T-helper 1 cell treated with Interleukin-12 subunit alpha and Interleukin-12 subunit beta and Interleukin-4 antibody, amounts not matched to agents 30 μg/mL and 1 μg/mL, for 36 hours (primary cell): ENCODE results near the gene CRELD2.

ENCODE experiments used
- H3K27ac Mint-ChIP-seq: one replicate; pipeline ENCODE4 v1.8.0; 2021; ENCODE audit warnings: mild to moderate bottlenecking, mixed read lengths
- H3K27me3 Mint-ChIP-seq: one replicate; pipeline ENCODE4 v1.8.0; 2021; ENCODE audit warnings: low read depth, mixed read lengths
- H3K36me3 Mint-ChIP-seq: one replicate; pipeline ENCODE4 v1.8.0; 2021; ENCODE audit warnings: low read depth, mixed read lengths
- H3K4me1 Mint-ChIP-seq: one replicate; pipeline ENCODE4 v1.8.0; 2021; ENCODE audit warnings: low read depth, mixed read lengths
- H3K4me3 Mint-ChIP-seq: one replicate; pipeline ENCODE4 v1.8.0; 2021; ENCODE audit warnings: mild to moderate bottlenecking, moderate library complexity, mixed read lengths
- H3K9me3 Mint-ChIP-seq: one replicate; pipeline ENCODE4 v1.8.0; 2021; ENCODE audit warnings: mixed read lengths

Gene CRELD2

DNA sequence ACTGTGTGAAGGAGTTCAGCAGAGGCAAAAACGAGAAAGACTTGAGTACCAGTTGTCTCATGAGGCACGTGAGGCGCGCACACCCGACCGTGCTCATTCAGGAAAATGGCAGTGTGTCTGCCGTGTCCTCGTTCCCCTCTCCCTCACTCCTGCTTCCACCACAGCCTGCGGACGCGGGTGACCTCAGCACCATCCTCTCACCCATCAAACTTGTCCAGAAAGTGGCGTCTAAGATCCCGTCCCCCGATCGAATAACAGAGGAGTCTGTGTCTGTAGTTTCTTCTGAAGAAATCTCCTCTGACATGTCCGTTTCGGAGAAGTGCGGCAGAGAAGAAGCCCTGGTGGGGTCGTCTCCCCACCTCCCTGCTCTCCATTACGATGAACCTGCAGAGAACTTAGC, 34.4 kb upstream of the CRELD2 start:
- H3K27ac Mint-ChIP-seq, result no peak overlapping the region
- peaks cover 38% of the 10 kb centered on the region for H3K36me3 Mint-ChIP-seq

DNA sequence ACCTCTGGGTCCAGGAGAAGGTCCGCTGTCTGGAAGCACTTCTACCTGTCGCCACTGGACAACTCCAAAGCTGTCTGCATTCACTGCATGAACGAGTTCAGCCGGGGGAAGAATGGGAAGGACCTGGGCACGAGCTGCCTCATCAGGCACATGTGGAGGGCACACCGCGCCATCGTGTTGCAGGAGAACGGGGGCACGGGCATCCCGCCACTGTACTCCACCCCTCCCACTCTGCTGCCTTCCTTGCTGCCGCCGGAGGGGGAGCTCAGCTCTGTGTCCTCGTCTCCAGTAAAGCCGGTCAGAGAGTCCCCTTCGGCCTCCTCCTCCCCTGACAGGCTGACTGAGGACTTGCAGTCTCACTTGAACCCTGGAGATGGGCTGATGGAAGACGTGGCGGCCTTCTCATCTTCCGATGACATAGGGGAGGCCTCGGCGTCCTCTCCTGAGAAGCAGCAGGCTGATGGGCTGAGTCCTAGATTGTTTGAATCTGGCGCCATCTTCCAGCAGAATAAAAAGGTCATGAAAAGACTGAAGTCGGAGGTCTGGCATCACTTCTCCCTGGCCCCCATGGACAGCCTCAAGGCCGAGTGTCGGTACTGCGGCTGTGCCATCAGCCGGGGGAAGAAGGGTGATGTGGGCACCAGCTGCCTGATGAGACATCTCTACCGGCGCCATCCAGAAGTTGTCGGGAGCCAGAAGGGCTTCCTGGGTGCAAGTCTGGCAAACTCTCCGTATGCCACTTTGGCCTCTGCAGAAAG, 33.8 kb upstream of the CRELD2 start:
- no peak overlapping the region for H3K27ac Mint-ChIP-seq
- H3K4me3 Mint-ChIP-seq, result no peak overlapping the region
- no peaks in the 10 kb centered on the region for H3K27me3 Mint-ChIP-seq
- H3K9me3 Mint-ChIP-seq, result no peaks in the 10 kb centered on the region
- H3K36me3 Mint-ChIP-seq, result peaks cover 44% of the 10 kb centered on the region
- H3K4me1 Mint-ChIP-seq, result peaks cover 20% of the 10 kb centered on the region

More for the DNA sequence above, 34.4 kb upstream of the CRELD2 start:
- H3K27me3 Mint-ChIP-seq, result no peaks in the 10 kb centered on the region
- no peaks in the 10 kb centered on the region for H3K9me3 Mint-ChIP-seq
- peaks cover 20% of the 10 kb centered on the region for H3K4me1 Mint-ChIP-seq
- H3K4me3 Mint-ChIP-seq, result no peak overlapping the region

DNA sequence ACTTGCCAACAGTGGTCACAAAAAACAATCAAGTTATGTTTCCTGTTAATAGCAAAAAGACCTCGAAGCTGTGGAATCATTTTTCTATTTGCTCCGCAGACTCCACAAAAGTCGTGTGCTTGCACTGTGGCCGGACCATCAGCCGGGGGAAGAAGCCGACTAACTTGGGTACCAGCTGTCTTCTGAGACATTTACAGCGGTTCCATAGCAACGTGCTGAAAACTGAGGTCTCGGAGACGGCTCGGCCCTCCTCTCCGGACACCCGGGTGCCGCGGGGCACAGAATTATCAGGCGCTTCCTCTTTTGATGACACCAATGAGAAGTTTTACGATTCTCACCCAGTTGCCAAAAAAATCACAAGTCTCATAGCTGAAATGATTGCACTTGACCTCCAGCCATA, 33.2 kb upstream of the CRELD2 start:
- H3K9me3 Mint-ChIP-seq, result no peaks in the 10 kb centered on the region
- no peak overlapping the region for H3K27ac Mint-ChIP-seq
- H3K36me3 Mint-ChIP-seq, result peaks cover 48% of the 10 kb centered on the region
- H3K4me3 Mint-ChIP-seq, result no peak overlapping the region
- H3K27me3 Mint-ChIP-seq, result no peaks in the 10 kb centered on the region
- peaks cover 15% of the 10 kb centered on the region for H3K4me1 Mint-ChIP-seq

DNA sequence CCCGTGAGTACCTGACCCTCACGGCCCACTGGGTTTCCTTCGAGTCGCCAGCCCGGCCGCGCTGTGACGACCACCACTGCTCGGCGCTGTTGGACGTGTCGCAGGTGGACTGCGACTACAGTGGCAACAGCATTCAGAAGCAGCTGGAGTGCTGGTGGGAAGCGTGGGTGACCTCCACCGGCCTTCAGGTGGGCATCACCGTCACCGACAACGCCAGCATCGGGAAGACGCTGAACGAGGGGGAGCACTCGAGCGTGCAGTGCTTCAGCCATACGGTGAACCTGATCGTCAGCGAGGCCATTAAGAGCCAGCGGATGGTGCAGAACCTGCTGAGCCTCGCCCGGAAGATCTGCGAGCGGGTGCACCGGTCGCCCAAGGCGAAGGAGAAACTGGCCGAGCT, 32.6 kb upstream of the CRELD2 start:
- H3K36me3 Mint-ChIP-seq, result peaks cover 49% of the 10 kb centered on the region
- no peak overlapping the region for H3K4me3 Mint-ChIP-seq
- no peak overlapping the region for H3K27ac Mint-ChIP-seq
- no peaks in the 10 kb centered on the region for H3K9me3 Mint-ChIP-seq
- H3K27me3 Mint-ChIP-seq, result no peaks in the 10 kb centered on the region
- peaks cover 12% of the 10 kb centered on the region for H3K4me1 Mint-ChIP-seq

- Mint-ChIP-seq H3K4me1 (peaks cover 10% of the 10 kb centered on the region), H3K9me3 (no peaks in the 10 kb centered on the region), H3K27ac (no peak overlapping the region), H3K27me3 (no peaks in the 10 kb centered on the region), H3K36me3 (peaks cover 55% of the 10 kb centered on the region), H3K4me3 (no peak overlapping the region)
Measured at GRCh38 chr22:49886346-49887063, 31.9 kb upstream of the CRELD2 start.

DNA sequence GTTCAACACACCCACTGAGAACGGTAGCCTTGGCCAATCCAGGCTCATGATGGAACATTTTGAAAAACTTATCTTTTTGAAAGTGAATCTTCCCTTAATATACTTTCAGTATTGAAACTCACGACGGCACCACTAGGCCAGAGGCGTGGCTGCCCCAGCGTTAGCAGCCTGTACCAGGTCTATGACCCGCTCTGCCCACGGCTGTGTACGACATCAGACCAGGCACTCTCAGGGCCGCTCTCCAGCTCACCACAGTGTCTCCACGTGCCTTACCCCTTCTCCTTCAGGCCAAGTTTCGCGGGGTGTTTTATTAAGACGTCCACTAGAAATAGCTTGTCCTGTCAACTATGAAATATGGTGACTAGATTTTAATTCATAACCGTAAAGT, 31.4 kb upstream of the CRELD2 start:
- no peaks in the 10 kb centered on the region for H3K9me3 Mint-ChIP-seq
- H3K4me3 Mint-ChIP-seq, result no peak overlapping the region
- H3K4me1 Mint-ChIP-seq, result peaks cover 5% of the 10 kb centered on the region
- H3K27me3 Mint-ChIP-seq, result no peaks in the 10 kb centered on the region
- no peak overlapping the region for H3K27ac Mint-ChIP-seq
- peaks cover 57% of the 10 kb centered on the region for H3K36me3 Mint-ChIP-seq

DNA sequence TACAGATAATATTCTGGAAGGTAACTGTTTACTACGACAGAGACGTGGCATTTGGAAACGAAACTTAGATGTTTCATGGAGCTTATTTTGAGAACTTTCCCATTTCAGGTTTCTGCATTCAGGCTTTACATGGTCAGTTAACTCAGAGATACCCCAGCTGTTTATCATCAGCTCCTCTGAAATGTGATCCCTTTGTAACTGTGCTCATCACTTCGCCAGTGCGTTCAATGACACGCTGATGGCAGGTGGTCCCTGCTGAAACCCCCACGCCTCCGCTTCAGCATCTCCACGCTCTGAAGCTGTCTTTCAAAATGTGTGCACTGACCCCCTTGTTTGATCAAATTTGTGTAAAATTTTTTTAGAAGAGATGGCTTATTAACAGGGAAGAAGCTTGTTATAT, 30.7 kb upstream of the CRELD2 start:
- Mint-ChIP-seq H3K27me3 (no peaks in the 10 kb centered on the region), H3K4me3 (no peak overlapping the region), H3K27ac (no peak overlapping the region), H3K9me3 (no peaks in the 10 kb centered on the region), H3K36me3 (peaks cover 59% of the 10 kb centered on the region), H3K4me1 (peaks cover 2% of the 10 kb centered on the region)

- Mint-ChIP-seq H3K27ac (no peak overlapping the region), H3K4me1 (no peaks in the 10 kb centered on the region), H3K4me3 (no peak overlapping the region), H3K36me3 (peaks cover 56% of the 10 kb centered on the region), H3K27me3 (no peaks in the 10 kb centered on the region), H3K9me3 (no peaks in the 10 kb centered on the region)
Measured at GRCh38 chr22:49889071-49889470, 29.4 kb upstream of the CRELD2 start.

DNA sequence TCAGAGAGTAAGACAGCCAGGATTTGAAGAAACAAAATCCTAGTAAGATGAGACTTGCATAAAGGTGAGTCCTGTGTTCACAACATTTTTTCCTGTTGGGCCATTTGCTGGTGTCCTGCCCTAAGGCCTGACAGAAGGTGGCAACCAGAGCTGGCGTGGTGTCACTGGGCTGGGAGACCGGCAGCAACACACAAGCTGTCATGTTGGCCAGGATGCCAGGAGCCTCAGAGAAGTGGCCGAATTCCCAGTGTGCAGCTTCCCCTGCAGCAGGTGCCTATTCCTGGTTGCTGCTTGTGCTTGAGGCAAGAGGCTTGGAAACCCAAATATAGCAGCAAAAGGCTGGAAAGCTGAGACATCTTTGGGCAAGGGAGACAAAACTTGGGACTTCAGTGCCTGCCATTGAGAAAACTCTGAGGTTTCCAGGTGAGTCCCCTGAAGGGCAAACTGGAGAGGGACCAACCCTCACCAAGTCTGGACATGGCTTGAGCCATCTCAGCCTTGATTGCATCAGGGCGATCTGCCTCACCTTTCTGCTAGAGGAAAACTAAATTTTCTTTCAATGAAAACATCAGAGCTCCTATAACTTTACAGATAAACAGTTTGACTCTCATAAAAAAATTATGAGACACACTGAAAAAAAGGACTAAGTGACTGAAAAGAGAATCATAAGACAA, 26.1 kb upstream of the CRELD2 start:
- no peaks in the 10 kb centered on the region for H3K9me3 Mint-ChIP-seq
- peaks cover 49% of the 10 kb centered on the region for H3K36me3 Mint-ChIP-seq
- no peaks in the 10 kb centered on the region for H3K27me3 Mint-ChIP-seq
- H3K27ac Mint-ChIP-seq, result no peak overlapping the region
- peaks cover 2% of the 10 kb centered on the region for H3K4me1 Mint-ChIP-seq
- no peak overlapping the region for H3K4me3 Mint-ChIP-seq

DNA sequence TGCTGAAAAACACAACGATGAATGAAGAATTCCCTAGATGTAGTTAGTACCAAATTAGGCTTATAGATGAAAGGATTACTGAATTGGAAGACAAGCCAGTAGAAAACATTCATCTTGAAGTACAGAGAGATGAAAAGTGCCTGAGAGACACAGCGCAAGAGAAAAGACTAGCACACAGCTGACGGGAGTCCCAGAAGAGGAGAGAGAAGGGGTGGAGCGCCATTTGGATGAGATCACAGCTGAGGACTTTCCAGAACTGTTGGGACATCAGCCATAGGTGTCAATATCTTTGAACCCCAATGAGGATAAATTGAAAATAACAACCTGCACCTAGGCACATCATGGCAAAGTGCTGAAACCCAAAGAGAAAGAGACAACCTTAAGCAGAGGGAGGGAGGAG, 25.4 kb upstream of the CRELD2 start:
- Mint-ChIP-seq H3K36me3 (peaks cover 44% of the 10 kb centered on the region), H3K27ac (no peak overlapping the region), H3K9me3 (no peaks in the 10 kb centered on the region), H3K27me3 (no peaks in the 10 kb centered on the region), H3K4me3 (no peak overlapping the region), H3K4me1 (peaks cover 2% of the 10 kb centered on the region)

GRCh38 chr22:49894322-49895054, 23.9 kb upstream of the CRELD2 start:
- Mint-ChIP-seq H3K36me3 (peaks cover 43% of the 10 kb centered on the region), H3K27me3 (no peaks in the 10 kb centered on the region), H3K9me3 (no peaks in the 10 kb centered on the region), H3K4me3 (no peak overlapping the region), H3K4me1 (peaks cover 4% of the 10 kb centered on the region), H3K27ac (no peak overlapping the region)

DNA sequence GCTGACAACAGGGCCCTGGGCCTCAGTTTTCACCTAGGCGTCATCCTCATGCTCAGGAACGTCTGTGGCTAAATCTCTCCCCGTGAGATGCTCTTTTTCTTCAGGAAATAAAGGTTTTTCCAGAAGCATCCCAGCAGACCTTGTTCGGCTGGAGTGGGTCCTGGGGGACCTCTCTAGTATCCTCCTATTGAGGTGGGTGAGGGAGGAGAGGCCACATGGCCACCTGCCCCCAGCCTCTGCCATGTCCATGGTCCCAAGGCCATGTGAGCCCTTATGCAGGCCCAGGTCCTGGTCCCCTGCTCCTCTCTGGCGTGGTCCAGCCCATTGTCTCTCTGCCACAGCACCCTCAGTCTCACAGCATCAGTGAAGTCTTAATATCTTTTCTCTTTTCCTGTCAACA, 22.2 kb upstream of the CRELD2 start:
- Mint-ChIP-seq H3K9me3 (peaks cover under 1% of the 10 kb centered on the region), H3K4me3 (no peak overlapping the region), H3K27ac (no peak overlapping the region), H3K27me3 (no peaks in the 10 kb centered on the region), H3K4me1 (peaks cover 9% of the 10 kb centered on the region), H3K36me3 (peaks cover 40% of the 10 kb centered on the region)

- peaks cover 43% of the 10 kb centered on the region for H3K36me3 Mint-ChIP-seq
- H3K4me1 Mint-ChIP-seq, result peaks cover 9% of the 10 kb centered on the region
- no peak overlapping the region for H3K27ac Mint-ChIP-seq
Measured at GRCh38 chr22:49897015-49897684, 21.3 kb upstream of the CRELD2 start.

GRCh38 chr22:49899530-49899929, 18.9 kb upstream of the CRELD2 start:
- no peaks in the 10 kb centered on the region for H3K27me3 Mint-ChIP-seq

More at GRCh38 chr22:49897015-49897684, 21.3 kb upstream of the CRELD2 start:
- Mint-ChIP-seq H3K9me3 (peaks cover 3% of the 10 kb centered on the region), H3K27me3 (no peaks in the 10 kb centered on the region), H3K4me3 (no peak overlapping the region)

More at GRCh38 chr22:49899530-49899929, 18.9 kb upstream of the CRELD2 start:
- Mint-ChIP-seq H3K4me1 (peaks cover 7% of the 10 kb centered on the region), H3K4me3 (no peak overlapping the region), H3K9me3 (peaks cover 3% of the 10 kb centered on the region), H3K27ac (no peak overlapping the region), H3K36me3 (peaks cover 31% of the 10 kb centered on the region)
